ENCODE data around the gene PTPN22. TPM values are rescaled to one million over a fixed set of nuclear protein-coding genes. Genes with fewer than 3 reads are reported as not detected.

The PTPN22 gene
- total RNA-seq, 1 donor from 2014 or later, result 26.1 TPM

- intact Hi-C loops (cut with micrococcal nuclease), result no loop called here
- H3K9me3 Mint-ChIP-seq, result peaks cover 4% of the 10 kb centered on the region
- ChIA-PET POLR2A (no interaction called here), CTCF (interaction anchor here (1.2 kb wide), 1 partner anchor 13 kb away, joined by 3 read pairs; no protein-coding TSS in a partner anchor)
- ATAC-seq (ENCODE audit: low read depth) (no peak), DNase-seq (no peak)
- H3K36me3 Mint-ChIP-seq (ENCODE audit: low read depth), result peaks cover 41% of the 10 kb centered on the region
- H3K27ac Mint-ChIP-seq, result no peak overlapping the region
- peaks cover 7% of the 10 kb centered on the region for H3K4me1 Mint-ChIP-seq
- TF ChIP-seq CTCF (IDR thresholded peaks at IDR 0.05), result no peak
- H3K4me3 Mint-ChIP-seq, result no peak overlapping the region
- no peaks in the 10 kb centered on the region for H3K27me3 Mint-ChIP-seq
Measured at GRCh38 chr1:113849072-113849471, 22.4 kb downstream of the PTPN22 start.

GRCh38 chr1:113846391-113847035, 25.0 kb downstream of the PTPN22 start:
- Mint-ChIP-seq H3K9me3 (peaks cover 4% of the 10 kb centered on the region), H3K36me3 (ENCODE audit: low read depth) (peaks cover 54% of the 10 kb centered on the region), H3K27ac (no peak overlapping the region), H3K4me1 (peaks cover 7% of the 10 kb centered on the region), H3K27me3 (no peaks in the 10 kb centered on the region), H3K4me3 (no peak overlapping the region)
- TF ChIP-seq CTCF (IDR thresholded peaks at IDR 0.05), result no peak
- ChIA-PET CTCF (no interaction called here), POLR2A (no interaction called here)
- intact Hi-C loops (cut with micrococcal nuclease), result no loop called here
- DNase-seq (no peak), ATAC-seq (ENCODE audit: low read depth) (no peak)

GRCh38 chr1:113836534-113836933, 35.0 kb downstream of the PTPN22 start:
- DNase-seq (no peak), ATAC-seq (ENCODE audit: low read depth) (no peak)
- CTCF ChIA-PET, result interaction anchor here (0.6 to 4.6 kb wide), 13 partner anchors 13 to 127 kb away, joined by 3 to 42 read pairs (median 5); partner anchors contain the start of genes AP4B1, DCLRE1B, HIPK1 and PHTF1
- POLR2A ChIA-PET, result interaction anchor here (0.6 to 1.8 kb wide), 4 partner anchors 22 to 1075 kb away, joined by 3 to 11 read pairs (median 6); partner anchors contain the start of genes AP4B1, DCLRE1B and RSBN1
- Mint-ChIP-seq H3K4me1 (peaks cover 2% of the 10 kb centered on the region), H3K27ac (no peak overlapping the region), H3K9me3 (no peaks in the 10 kb centered on the region), H3K4me3 (no peak overlapping the region), H3K36me3 (ENCODE audit: low read depth) (peaks cover 47% of the 10 kb centered on the region), H3K27me3 (no peaks in the 10 kb centered on the region)
- TF ChIP-seq CTCF (IDR thresholded peaks at IDR 0.05), result no peak
- intact Hi-C loops (cut with micrococcal nuclease), result loop anchor here (1.0 to 5.0 kb wide), 2 partner anchors 35 to 111 kb away; partner anchors contain the start of gene PTPN22

GRCh38 chr1:113835686-113836290, 35.7 kb downstream of the PTPN22 start:
- no peak overlapping the region for H3K27ac Mint-ChIP-seq
- DNase-seq, result no peak
- peaks cover 45% of the 10 kb centered on the region for H3K36me3 Mint-ChIP-seq (ENCODE audit: low read depth)
- peak; percentile 20 for TF ChIP-seq CTCF (IDR thresholded peaks at IDR 0.05)
- ChIA-PET CTCF (interaction anchor here (0.6 to 4.6 kb wide), 15 partner anchors 14 to 128 kb away, joined by 3 to 42 read pairs (median 5); partner anchors contain the start of genes AP4B1, DCLRE1B, HIPK1 and PHTF1), POLR2A (interaction anchor here (0.7 to 1.8 kb wide), 3 partner anchors 24 to 94 kb away, joined by 3 to 11 read pairs (median 8); partner anchors contain the start of genes AP4B1, DCLRE1B, HIPK1 and RSBN1)
- no peak overlapping the region for H3K4me3 Mint-ChIP-seq
- intact Hi-C loops (cut with micrococcal nuclease), result loop anchor here (1.0 to 5.0 kb wide), 9 partner anchors 23 to 447 kb away; partner anchors contain the start of genes DCLRE1B, HIPK1, PTPN22 and RSBN1
- peaks cover 2% of the 10 kb centered on the region for H3K4me1 Mint-ChIP-seq
- H3K27me3 Mint-ChIP-seq, result no peaks in the 10 kb centered on the region
- no peaks in the 10 kb centered on the region for H3K9me3 Mint-ChIP-seq
- ATAC-seq (ENCODE audit: low read depth), result no peak

GRCh38 chr1:113834716-113835115, 36.8 kb downstream of the PTPN22 start:
- Mint-ChIP-seq H3K4me1 (peaks cover 2% of the 10 kb centered on the region), H3K36me3 (ENCODE audit: low read depth) (peaks cover 46% of the 10 kb centered on the region), H3K27ac (no peak overlapping the region), H3K9me3 (no peaks in the 10 kb centered on the region), H3K4me3 (no peak overlapping the region), H3K27me3 (no peaks in the 10 kb centered on the region)
- no peak for ATAC-seq (ENCODE audit: low read depth)
- no peak for DNase-seq
- ChIA-PET POLR2A (interaction anchor here (1.3 to 1.8 kb wide), 2 partner anchors 70 to 95 kb away, joined by 3 to 8 read pairs; partner anchors contain the start of genes AP4B1 and HIPK1), CTCF (interaction anchor here (1.2 to 4.6 kb wide), 9 partner anchors 21 to 129 kb away, joined by 3 to 42 read pairs (median 8); partner anchors contain the start of genes AP4B1, DCLRE1B and HIPK1)
- intact Hi-C loops (cut with micrococcal nuclease), result loop anchor here (1.0 to 5.0 kb wide), 8 partner anchors 22 to 448 kb away; partner anchors contain the start of genes DCLRE1B, HIPK1 and RSBN1
- no peak for TF ChIP-seq CTCF (IDR thresholded peaks at IDR 0.05)

Measured in activated B cell treated with CpG ODN at 0.5 μM for 24 hours (primary cell).